SK-N-SH treated with all-trans-retinoic acid at 6 μM for 48 hours (cell line): Measurements from ENCODE around the gene PMEPA1.

ENCODE experiments used
- ATAC-seq: fragments of 200-7000 bp; cut with Tn5 transposase; 3 replicates; pipeline ENCODE4 v1.9.1; 2020; ENCODE audit warnings: mild to moderate bottlenecking, moderate library complexity
- BACH2 ChIP-seq: fragments of 250-450 bp; sonication (Bioruptor Pico); IDR thresholded peaks from 2 replicates; pipeline ENCODE4 v1.9.0; 2021; ENCODE audit warnings: mild to moderate bottlenecking, borderline replicate concordance
- CREB5 ChIP-seq: fragments of 250-450 bp; sonication (Bioruptor Pico); IDR thresholded peaks from 2 replicates; pipeline ENCODE4 v1.5.1; 2020; ENCODE audit warnings: low read depth, mild to moderate bottlenecking, moderate library complexity
- CSDC2 ChIP-seq: fragments of 250-450 bp; sonication (Bioruptor Pico); IDR thresholded peaks from 2 replicates; pipeline ENCODE4 v1.5.0; 2020; ENCODE audit warnings: mild to moderate bottlenecking, moderate library complexity
- CSRNP3 ChIP-seq: fragments of 250-450 bp; sonication (Bioruptor Pico); IDR thresholded peaks from 2 replicates; pipeline ENCODE4 v1.5.1; 2021; ENCODE audit warnings: mild to moderate bottlenecking, moderate library complexity
- ESRRG ChIP-seq: fragments of 250-450 bp; sonication (Bioruptor Pico); IDR thresholded peaks from 2 replicates; pipeline ENCODE4 v1.6.1; 2021; ENCODE audit warnings: mild to moderate bottlenecking
- GLIS3 ChIP-seq: fragments of 250-450 bp; sonication (Bioruptor Pico); IDR thresholded peaks from 2 replicates; pipeline ENCODE4 v1.5.0; 2020; ENCODE audit warnings: mild to moderate bottlenecking, moderate library complexity
- ISL1 ChIP-seq: fragments of 250-450 bp; sonication (Bioruptor Pico); IDR thresholded peaks from 2 replicates; pipeline ENCODE4 v2.1.2; 2022; ENCODE audit warnings: mild to moderate bottlenecking, moderate library complexity
- OSR1 ChIP-seq: fragments of 250-450 bp; sonication (Bioruptor Pico); IDR thresholded peaks from 2 replicates; pipeline ENCODE4 v1.8.0; 2022; ENCODE audit warnings: moderate library complexity, mild to moderate bottlenecking, inconsistent platforms
- PATZ1 ChIP-seq: fragments of 250-450 bp; sonication (Bioruptor Pico); IDR thresholded peaks from 2 replicates; pipeline ENCODE4 v1.8.0; 2020; ENCODE audit warnings: mild to moderate bottlenecking, moderate library complexity, borderline replicate concordance
- PPARA ChIP-seq: fragments of 250-450 bp; sonication (Bioruptor Pico); IDR thresholded peaks from 2 replicates; pipeline ENCODE4 v1.5.0; 2020; ENCODE audit warnings: mild to moderate bottlenecking, borderline replicate concordance
- RARB ChIP-seq: fragments of 250-450 bp; sonication (Bioruptor Pico); IDR thresholded peaks from 2 replicates; pipeline ENCODE4 v1.8.0; 2021; ENCODE audit warnings: mild to moderate bottlenecking, moderate library complexity
- TCF4 ChIP-seq: fragments of 250-450 bp; sonication (Bioruptor Pico); IDR thresholded peaks from 2 replicates; pipeline ENCODE4 v1.8.0; 2021; ENCODE audit warnings: mild to moderate bottlenecking, moderate library complexity, borderline replicate concordance
- ZFP3 ChIP-seq: fragments of 250-450 bp; sonication (Bioruptor Pico); IDR thresholded peaks from 2 replicates; pipeline ENCODE4 v1.5.0; 2020; ENCODE audit warnings: mild to moderate bottlenecking, moderate library complexity
- ZFP30 ChIP-seq: fragments of 450-650 bp; formaldehyde crosslinking; IDR thresholded peaks from 2 replicates; pipeline ENCODE4 v1.5.0; 2022; ENCODE audit warnings: mild to moderate bottlenecking, moderate library complexity
- ZNF70 ChIP-seq: fragments of 450-650 bp; formaldehyde crosslinking; IDR thresholded peaks from 2 replicates; pipeline ENCODE4 v1.5.0; 2020; ENCODE audit warnings: mild to moderate bottlenecking, moderate library complexity
- ZNF8 ChIP-seq: fragments of 450-650 bp; formaldehyde crosslinking; IDR thresholded peaks from 2 replicates; pipeline ENCODE4 v1.5.0; 2020; ENCODE audit warnings: mild to moderate bottlenecking, moderate library complexity
- TF ChIP-seq, protein P1 (sequence below): fragments of 250-450 bp; sonication (Bioruptor Pico); IDR thresholded peaks from 2 replicates; pipeline ENCODE4 v1.8.0; 2021; ENCODE audit warnings: low read depth, mild to moderate bottlenecking, moderate library complexity, borderline replicate concordance
- TF ChIP-seq, protein P2 (sequence below): fragments of 250-450 bp; sonication (Bioruptor Pico); IDR thresholded peaks from 2 replicates; pipeline ENCODE4 v1.5.0; 2020; ENCODE audit warnings: mild to moderate bottlenecking, moderate library complexity

PMEPA1 gene

DNA sequence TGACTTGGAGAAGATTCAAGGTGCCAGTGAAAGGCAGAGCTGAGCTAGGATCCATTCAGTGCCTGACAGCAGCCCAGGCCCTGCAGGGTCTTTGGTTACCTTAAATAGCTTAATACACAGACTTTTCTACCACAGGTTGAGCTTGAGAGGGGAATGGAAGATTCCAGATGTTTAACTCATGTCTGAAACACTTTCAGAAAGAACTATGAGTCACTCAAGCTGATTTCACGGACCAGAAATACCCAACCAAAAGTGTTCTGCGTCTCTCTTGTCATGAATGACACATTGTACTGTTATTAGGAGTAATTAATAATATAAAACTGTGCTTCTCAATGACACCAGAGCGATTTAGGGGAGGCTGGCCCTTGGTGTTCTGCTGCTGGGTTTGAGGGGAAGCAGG, 6.4 kb upstream of the PMEPA1 start:
- TF ChIP-seq TCF4 (CRISPR knock-in tag) (no peak), PATZ1 (CRISPR knock-in tag) (no peak), ZNF8 (CRISPR knock-in tag) (no peak), OSR1 (CRISPR knock-in tag) (no peak), ESRRG (CRISPR knock-in tag) (no peak), PPARA (CRISPR knock-in tag) (no peak), CSDC2 (no peak), BACH2 (CRISPR knock-in tag) (no peak), ZNF70 (CRISPR knock-in tag) (no peak), ISL1 (no peak), ZFP3 (no peak)
- TF ChIP-seq, protein P1, sequence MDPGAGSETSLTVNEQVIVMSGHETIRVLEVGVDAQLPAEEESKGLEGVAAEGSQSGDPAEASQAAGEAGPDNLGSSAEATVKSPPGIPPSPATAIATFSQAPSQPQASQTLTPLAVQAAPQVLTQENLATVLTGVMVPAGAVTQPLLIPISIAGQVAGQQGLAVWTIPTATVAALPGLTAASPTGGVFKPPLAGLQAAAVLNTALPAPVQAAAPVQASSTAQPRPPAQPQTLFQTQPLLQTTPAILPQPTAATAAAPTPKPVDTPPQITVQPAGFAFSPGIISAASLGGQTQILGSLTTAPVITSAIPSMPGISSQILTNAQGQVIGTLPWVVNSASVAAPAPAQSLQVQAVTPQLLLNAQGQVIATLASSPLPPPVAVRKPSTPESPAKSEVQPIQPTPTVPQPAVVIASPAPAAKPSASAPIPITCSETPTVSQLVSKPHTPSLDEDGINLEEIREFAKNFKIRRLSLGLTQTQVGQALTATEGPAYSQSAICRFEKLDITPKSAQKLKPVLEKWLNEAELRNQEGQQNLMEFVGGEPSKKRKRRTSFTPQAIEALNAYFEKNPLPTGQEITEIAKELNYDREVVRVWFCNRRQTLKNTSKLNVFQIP (CRISPR knock-in tag), result no peak
- ATAC-seq, result no peak

DNA sequence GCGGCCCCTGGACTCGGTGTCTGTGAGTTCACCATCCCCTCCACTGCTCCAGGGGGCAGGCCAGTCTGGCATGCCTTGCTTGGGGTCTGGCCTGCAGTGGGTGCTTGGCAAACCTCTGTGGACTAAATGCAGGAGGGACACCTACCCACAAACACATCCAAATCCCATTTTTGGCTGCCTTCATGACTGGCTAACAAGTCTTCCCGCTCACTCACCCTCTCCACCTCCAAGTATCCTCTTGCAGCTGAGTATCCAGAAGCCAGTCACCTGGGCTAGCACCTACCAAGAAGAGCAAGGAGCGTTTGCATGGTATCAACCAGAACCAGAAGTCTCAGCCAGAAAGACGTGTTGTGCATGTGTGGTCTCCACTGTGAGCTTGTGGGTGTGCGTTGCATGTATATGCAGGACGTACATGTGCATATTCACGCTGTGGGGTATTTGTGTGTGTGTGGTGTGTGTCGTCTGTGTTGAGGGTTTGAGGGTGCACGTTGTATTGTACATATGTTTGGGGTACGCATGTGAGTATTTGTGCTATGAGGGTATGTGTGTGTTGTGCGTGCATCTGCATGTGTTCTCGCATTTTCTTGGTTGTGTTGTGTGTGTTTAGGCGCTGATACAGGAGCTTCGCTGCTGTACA, 5.6 kb upstream of the PMEPA1 start:
- TF ChIP-seq PATZ1 (CRISPR knock-in tag) (no peak), OSR1 (CRISPR knock-in tag) (no peak), ZFP3 (no peak), ZNF8 (CRISPR knock-in tag) (no peak), CREB5 (no peak), CSDC2 (no peak), ZFP30 (CRISPR knock-in tag) (no peak), GLIS3 (no peak), ZNF70 (CRISPR knock-in tag) (no peak), CSRNP3 (CRISPR knock-in tag) (no peak), BACH2 (CRISPR knock-in tag) (no peak), RARB (CRISPR knock-in tag) (no peak)
- TF ChIP-seq, protein P2, sequence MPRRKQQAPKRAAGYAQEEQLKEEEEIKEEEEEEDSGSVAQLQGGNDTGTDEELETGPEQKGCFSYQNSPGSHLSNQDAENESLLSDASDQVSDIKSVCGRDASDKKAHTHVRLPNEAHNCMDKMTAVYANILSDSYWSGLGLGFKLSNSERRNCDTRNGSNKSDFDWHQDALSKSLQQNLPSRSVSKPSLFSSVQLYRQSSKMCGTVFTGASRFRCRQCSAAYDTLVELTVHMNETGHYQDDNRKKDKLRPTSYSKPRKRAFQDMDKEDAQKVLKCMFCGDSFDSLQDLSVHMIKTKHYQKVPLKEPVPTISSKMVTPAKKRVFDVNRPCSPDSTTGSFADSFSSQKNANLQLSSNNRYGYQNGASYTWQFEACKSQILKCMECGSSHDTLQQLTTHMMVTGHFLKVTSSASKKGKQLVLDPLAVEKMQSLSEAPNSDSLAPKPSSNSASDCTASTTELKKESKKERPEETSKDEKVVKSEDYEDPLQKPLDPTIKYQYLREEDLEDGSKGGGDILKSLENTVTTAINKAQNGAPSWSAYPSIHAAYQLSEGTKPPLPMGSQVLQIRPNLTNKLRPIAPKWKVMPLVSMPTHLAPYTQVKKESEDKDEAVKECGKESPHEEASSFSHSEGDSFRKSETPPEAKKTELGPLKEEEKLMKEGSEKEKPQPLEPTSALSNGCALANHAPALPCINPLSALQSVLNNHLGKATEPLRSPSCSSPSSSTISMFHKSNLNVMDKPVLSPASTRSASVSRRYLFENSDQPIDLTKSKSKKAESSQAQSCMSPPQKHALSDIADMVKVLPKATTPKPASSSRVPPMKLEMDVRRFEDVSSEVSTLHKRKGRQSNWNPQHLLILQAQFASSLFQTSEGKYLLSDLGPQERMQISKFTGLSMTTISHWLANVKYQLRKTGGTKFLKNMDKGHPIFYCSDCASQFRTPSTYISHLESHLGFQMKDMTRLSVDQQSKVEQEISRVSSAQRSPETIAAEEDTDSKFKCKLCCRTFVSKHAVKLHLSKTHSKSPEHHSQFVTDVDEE (CRISPR knock-in tag), result no peak
- ATAC-seq, result no peak
